Middle frontal gyrus (tissue), 1 donor: ENCODE data around the gene NCAPG.

ENCODE experiments used
- DNase-seq: peaks from one replicate; pipeline ENCODE4 v3.0.0-alpha.2; 2015; ENCODE audit warnings: low spot score; ENCODE audit errors: extremely low spot score

Gene NCAPG

GRCh38 chr4:17869327-17869726, 58.5 kb downstream of the NCAPG start:
- DNase-seq = no peak

GRCh38 chr4:17875402-17876070, 64.8 kb downstream of the NCAPG start:
- no peak for DNase-seq

GRCh38 chr4:17876943-17877342, 66.2 kb downstream of the NCAPG start:
- no peak for DNase-seq

- no peak for DNase-seq
These were observed 66.9 kb downstream of the NCAPG start for GRCh38 chr4:17877661-17878060.

GRCh38 chr4:17884063-17884462, 73.3 kb downstream of the NCAPG start:
- DNase-seq = no peak

- no peak for DNase-seq
These were observed 73.7 kb downstream of the NCAPG start for GRCh38 chr4:17884511-17884910.

GRCh38 chr4:17889692-17890091, 78.9 kb downstream of the NCAPG start:
- no peak for DNase-seq

- DNase-seq = no peak
These were observed 83.6 kb downstream of the NCAPG start for GRCh38 chr4:17894421-17894820.
